HCT116 (cell line): ENCODE results near the gene THSD4. TPM values are rescaled to one million over a fixed set of nuclear protein-coding genes. Genes with fewer than 3 reads are reported as not detected.

ENCODE experiments used
- ATAC-seq: fragments of 200-7000 bp; cut with Tn5 transposase; 2 replicates; pipeline ENCODE4 v1.9.1; 2020; ENCODE audit warnings: mild to moderate bottlenecking, moderate library complexity
- BruUV-seq: library from RNA; stranded (reverse); fragments of 400-500 nt; replicated peaks from 2 replicates; lab custom pipeline; 2021; lab: Mats Ljungman, UMichigan
- CTCF ChIA-PET: fragments of 300-600 bp; sonication (Branson Sonifier 250); formaldehyde crosslinking; loops from one replicate; lab custom pipeline; 2021; ENCODE audit warnings: antibody characterized with exemption; lab: Charles Lee
- POLR2A ChIA-PET: fragments of 300-600, 350-600 bp; sonication (Branson Sonifier 250); formaldehyde crosslinking; loops from one replicate; lab custom pipeline; 2021; ENCODE audit warnings: antibody characterized with exemption; lab: Charles Lee
- RAD21 ChIA-PET, 2 experiments: fragments of 300-600 bp; sonication (Branson Sonifier 250); formaldehyde crosslinking; loops; one replicate each; lab custom pipeline; 2023; ENCODE audit warnings: low total read pairs in 2 of 2; ENCODE audit not compliant: uncharacterized antibody in 2 of 2, unreplicated experiment in 2 of 2, low non-redundant PET in 1 of 2; lab: Charles Lee
- DNase-seq: peaks from one replicate; pipeline ENCODE4 v3.0.0-alpha.2; 2010; ENCODE audit warnings: low read depth, low spot score
- H2AFZ ChIP-seq: fragments of 200-600 bp; shearing (Covaris generic), sonication (generic); 2 replicates; pipeline ENCODE4 v1.6.1; 2017; ENCODE audit warnings: low read depth, mixed run types, mixed read lengths, antibody characterized with exemption, low read length; ENCODE audit not compliant: poor library complexity, severe bottlenecking
- H3K27ac ChIP-seq: 2 replicates; pipeline ENCODE4 v1.5.1; 2012; ENCODE audit warnings: low read depth, low read length
- H3K27me3 ChIP-seq: fragments of 200-600 bp; sonication (generic); 2 replicates; pipeline ENCODE4 v1.6.1; 2016; ENCODE audit warnings: mixed run types, low read length, mixed read lengths; ENCODE audit not compliant: insufficient read depth
- H3K36me3 ChIP-seq, 2 experiments: fragments of 200-500 bp in 1 of 2; fragments of 200-600 bp in 1 of 2; sonication (Bioruptor generic) in 1 of 2; sonication (generic) in 1 of 2; 2 replicates each; pipeline versions ENCODE4 v1.5.1 to v1.6.1; 2014 to 2016; ENCODE audit warnings: low read length in 2 of 2, inconsistent platforms in 1 of 2, mixed read lengths in 1 of 2, mixed run types in 1 of 2; ENCODE audit not compliant: insufficient read depth in 2 of 2, control insufficient read depth in 1 of 2
- H3K4me1 ChIP-seq, 2 experiments: fragments of 200-600 bp in 1 of 2; sonication (generic) in 1 of 2; 2 replicates each; pipeline versions ENCODE4 v1.5.1 to v1.6.1; 2012 to 2017; ENCODE audit warnings: low read length in 2 of 2, inconsistent platforms in 1 of 2, mild to moderate bottlenecking in 1 of 2, mixed read lengths in 1 of 2, mixed run types in 1 of 2, moderate library complexity in 1 of 2; ENCODE audit not compliant: insufficient read depth in 2 of 2, control insufficient read depth in 1 of 2
- H3K4me2 ChIP-seq: fragments of 200-600 bp; sonication (generic); 2 replicates; pipeline ENCODE4 v1.6.1; 2017; ENCODE audit warnings: mixed run types, low read length, mixed read lengths
- H3K4me3 ChIP-seq, 2 experiments: fragments of 200-600 bp in 1 of 2; sonication (generic) in 1 of 2; replicated peaks in 1 of 2; 2 replicates each; pipeline ENCODE4 v1.5.1; 2011 to 2016; ENCODE audit warnings: low read length in 2 of 2, control low read depth in 1 of 2, low read depth in 1 of 2, mild to moderate bottlenecking in 1 of 2, mixed read lengths in 1 of 2, mixed run types in 1 of 2
- H3K79me2 ChIP-seq: fragments of 200-600 bp; sonication (generic); 2 replicates; pipeline ENCODE4 v1.6.1; 2017; ENCODE audit warnings: mild to moderate bottlenecking, mixed run types, low read length, moderate library complexity, mixed read lengths; ENCODE audit not compliant: insufficient read depth
- H3K9ac ChIP-seq: fragments of 200-600 bp; sonication (generic); 2 replicates; pipeline ENCODE4 v1.6.1; 2016; ENCODE audit warnings: low read length, mixed read lengths
- H3K9me2 ChIP-seq: fragments of 200-600 bp; sonication (generic), shearing (Covaris generic); 2 replicates; pipeline ENCODE4 v1.6.1; 2017; ENCODE audit warnings: mixed run types, mild to moderate bottlenecking, moderate library complexity; ENCODE audit not compliant: insufficient read depth
- H3K9me3 ChIP-seq, 2 experiments: fragments of 200-500 bp in 1 of 2; fragments of 200-600 bp in 1 of 2; sonication (Bioruptor generic) in 1 of 2; sonication (generic) in 1 of 2; 2 replicates each; pipeline ENCODE4 v1.6.1; 2014 to 2017; ENCODE audit warnings: low read length in 2 of 2, mixed read lengths in 2 of 2, inconsistent platforms in 1 of 2, low read depth in 1 of 2, mild to moderate bottlenecking in 1 of 2, mixed run types in 1 of 2, moderate library complexity in 1 of 2; ENCODE audit not compliant: control insufficient read depth in 1 of 2, insufficient read depth in 1 of 2
- H4K20me1 ChIP-seq: fragments of 200-600 bp; sonication (generic), shearing (Covaris generic); 2 replicates; pipeline ENCODE4 v1.6.1; 2017; ENCODE audit warnings: mixed run types, mild to moderate bottlenecking, moderate library complexity; ENCODE audit not compliant: insufficient read depth
- CBX3 ChIP-seq: IDR thresholded peaks from 2 replicates; pipeline ENCODE4 v1.6.1; 2012; ENCODE audit warnings: low read depth
- CEBPB ChIP-seq: IDR thresholded peaks from 2 replicates; pipeline ENCODE4 v1.6.1; 2012; ENCODE audit warnings: low read depth
- EGR1 ChIP-seq: IDR thresholded peaks from 2 replicates; pipeline ENCODE4 v1.6.1; 2012; ENCODE audit warnings: low read depth
- EZH2phosphoT487 ChIP-seq: fragments of 200-600 bp; IDR thresholded peaks from 2 replicates; pipeline ENCODE4 v1.6.1; 2018; ENCODE audit warnings: antibody characterized with exemption, borderline replicate concordance
- JUND ChIP-seq: IDR thresholded peaks from 2 replicates; pipeline ENCODE4 v1.6.1; 2012
- POLR2A ChIP-seq: IDR thresholded peaks from 2 replicates; pipeline ENCODE4 v1.7.0; 2011; ENCODE audit warnings: borderline replicate concordance; ENCODE audit not compliant: insufficient read depth, insufficient read length; ENCODE audit errors: extremely low read depth
- POLR2AphosphoS5 ChIP-seq: IDR thresholded peaks from 2 replicates; pipeline ENCODE4 v1.6.1; 2011; ENCODE audit warnings: mild to moderate bottlenecking, low read depth, low read length, moderate library complexity
- REST ChIP-seq: IDR thresholded peaks from 2 replicates; pipeline ENCODE4 v1.6.1; 2012; ENCODE audit warnings: low read depth
- SIN3A ChIP-seq: IDR thresholded peaks from 2 replicates; pipeline ENCODE4 v1.6.1; 2012; ENCODE audit warnings: low read depth
- SP1 ChIP-seq: IDR thresholded peaks from 2 replicates; pipeline ENCODE4 v1.6.1; 2012; ENCODE audit warnings: low read depth
- SRF ChIP-seq: IDR thresholded peaks from 2 replicates; pipeline ENCODE4 v1.6.1; 2012; ENCODE audit warnings: low read depth
- YY1 ChIP-seq: IDR thresholded peaks from 2 replicates; pipeline ENCODE4 v1.6.1; 2011; ENCODE audit warnings: low read length, low read depth, moderate library complexity, mild to moderate bottlenecking; ENCODE audit not compliant: insufficient replicate concordance; ENCODE audit errors: extremely low read depth
- ZFX ChIP-seq: fragments of 450-650 bp; IDR thresholded peaks from 2 replicates; pipeline ENCODE4 v1.6.1; 2017
- ZNF274 ChIP-seq: fragments of 200-500 bp; sonication (Bioruptor generic); IDR thresholded peaks from 2 replicates; pipeline ENCODE4 v1.6.1; 2014; ENCODE audit warnings: mild to moderate bottlenecking, low read depth, low read length, inconsistent platforms
- intact Hi-C: fragments of 100-400 bp; cut with micrococcal nuclease; formaldehyde crosslinking; loops from 2 replicates; pipeline ENCODE4 v1.10.0; 2022
- total RNA-seq: library from RNA; stranded (reverse); gene quantifications from one replicate; pipeline ENCODE4 v1.2.1, GENCODE V29; 2021; ENCODE audit not compliant: unreplicated experiment
- TF ChIP-seq, protein P1 (sequence below): IDR thresholded peaks from 2 replicates; pipeline ENCODE4 v1.6.1; 2012
- TF ChIP-seq, protein P2 (sequence below): IDR thresholded peaks from 2 replicates; pipeline ENCODE4 v1.6.1; 2012
- TF ChIP-seq, protein P3 (sequence below), 3 experiments: fragments of 200-600 bp in 1 of 3; sonication (generic) in 1 of 3; IDR thresholded peaks in 2 of 3; conservative IDR thresholded peaks in 1 of 3; 2 replicates each; pipeline ENCODE4 v1.5.1; 2012 to 2017; ENCODE audit warnings: low read depth in 2 of 3, low read length in 2 of 3, antibody characterized with exemption in 1 of 3, borderline replicate concordance in 1 of 3, control low read depth in 1 of 3, mild to moderate bottlenecking in 1 of 3, mixed read lengths in 1 of 3, mixed run types in 1 of 3, moderate library complexity in 1 of 3; ENCODE audit not compliant: insufficient read depth in 1 of 3

THSD4 gene
- total RNA-seq, 1 experiment from 2014 or later: 30.5 TPM

DNA sequence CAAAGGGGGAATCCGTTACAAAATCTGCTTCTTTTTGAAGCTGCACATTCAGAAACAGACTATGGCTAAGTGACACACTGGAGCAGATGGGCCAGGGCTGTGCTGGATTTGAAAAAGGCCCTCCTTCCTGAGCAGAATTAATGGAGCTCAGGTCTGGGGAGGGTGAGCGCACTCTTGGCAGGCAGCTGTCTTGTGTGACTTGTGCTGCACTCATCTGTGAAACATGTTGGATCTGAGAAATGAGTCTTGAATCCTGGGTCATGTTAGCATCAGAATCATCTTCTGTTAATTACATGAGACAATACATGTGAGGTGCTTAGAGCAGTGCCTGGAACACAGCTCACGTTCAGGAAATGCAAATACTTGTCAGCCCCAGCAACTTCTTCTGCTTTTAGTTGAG is 219.6 kb downstream of the THSD4 start:
- Histone ChIP-seq H3K9me3 (no peaks in the 10 kb centered on the region), H4K20me1 (no peaks in the 10 kb centered on the region), H3K79me2 (no peaks in the 10 kb centered on the region), H3K9me2 (no peaks in the 10 kb centered on the region), H3K36me3 (no peaks in the 10 kb centered on the region), H3K4me2 (no peak overlapping the region), H3K4me3 (no peak overlapping the region), H3K27me3 (no peaks in the 10 kb centered on the region), H2AFZ (no peak overlapping the region), H3K27ac (no peak overlapping the region), H3K9ac (no peak overlapping the region), H3K4me1 (peaks cover 11 to 30% of the 10 kb centered on the region in 2 experiments)
- ChIA-PET CTCF (no interaction called here), RAD21 (no interaction called here), POLR2A (no interaction called here)
- DNase-seq: no peak
- intact Hi-C loops: no loop called here
- BruUV-seq: no TSS peak
- ATAC-seq: no peak
- TF ChIP-seq POLR2A (no peak), ZNF274 (no peak), SIN3A (no peak), SP1 (no peak), ZFX (no peak), JUND (no peak), YY1 (no peak)
- TF ChIP-seq, protein P1, sequence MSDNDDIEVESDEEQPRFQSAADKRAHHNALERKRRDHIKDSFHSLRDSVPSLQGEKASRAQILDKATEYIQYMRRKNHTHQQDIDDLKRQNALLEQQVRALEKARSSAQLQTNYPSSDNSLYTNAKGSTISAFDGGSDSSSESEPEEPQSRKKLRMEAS: no peak

DNA sequence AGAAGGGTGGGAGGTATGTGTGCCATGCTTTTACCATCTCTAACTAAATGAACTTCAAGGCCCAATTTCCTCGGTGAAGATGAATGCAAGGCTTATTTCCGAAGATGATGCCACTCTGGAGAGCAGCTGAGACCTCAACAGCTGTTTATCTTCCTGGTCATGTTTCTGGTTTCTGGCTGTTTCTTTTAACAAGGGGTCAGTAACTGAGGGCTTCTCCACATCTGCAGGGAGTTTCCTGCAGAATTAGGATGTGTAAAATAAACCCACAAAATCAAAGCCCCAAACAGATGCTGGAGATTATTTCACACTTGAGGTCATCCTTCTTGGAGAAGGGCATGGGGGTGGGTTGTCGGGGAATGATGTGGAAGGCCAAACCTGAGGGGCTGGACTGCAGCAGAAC is 220.3 kb downstream of the THSD4 start:
- ChIA-PET POLR2A (no interaction called here), CTCF (no interaction called here), RAD21 (no interaction called here)
- Histone ChIP-seq H3K79me2 (no peaks in the 10 kb centered on the region), H3K4me2 (no peak overlapping the region), H3K36me3 (no peaks in the 10 kb centered on the region), H3K9me3 (no peaks in the 10 kb centered on the region), H2AFZ (no peak overlapping the region), H4K20me1 (no peaks in the 10 kb centered on the region), H3K4me1 (peaks cover 11 to 25% of the 10 kb centered on the region in 2 experiments), H3K9ac (no peak overlapping the region), H3K27ac (no peak overlapping the region), H3K4me3 (no peak overlapping the region), H3K9me2 (no peaks in the 10 kb centered on the region), H3K27me3 (no peaks in the 10 kb centered on the region)
- ATAC-seq (no peak), DNase-seq (no peak)
- no TSS peak for BruUV-seq
- intact Hi-C loops: no loop called here
- TF ChIP-seq, protein P2, sequence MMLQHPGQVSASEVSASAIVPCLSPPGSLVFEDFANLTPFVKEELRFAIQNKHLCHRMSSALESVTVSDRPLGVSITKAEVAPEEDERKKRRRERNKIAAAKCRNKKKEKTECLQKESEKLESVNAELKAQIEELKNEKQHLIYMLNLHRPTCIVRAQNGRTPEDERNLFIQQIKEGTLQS: no peak
- TF ChIP-seq CEBPB (no peak), SP1 (no peak), SRF (no peak), JUND (no peak), REST (no peak), EGR1 (no peak), POLR2AphosphoS5 (no peak), CBX3 (no peak), ZNF274 (no peak), EZH2phosphoT487 (no peak), SIN3A (no peak)
- TF ChIP-seq, protein P3, sequence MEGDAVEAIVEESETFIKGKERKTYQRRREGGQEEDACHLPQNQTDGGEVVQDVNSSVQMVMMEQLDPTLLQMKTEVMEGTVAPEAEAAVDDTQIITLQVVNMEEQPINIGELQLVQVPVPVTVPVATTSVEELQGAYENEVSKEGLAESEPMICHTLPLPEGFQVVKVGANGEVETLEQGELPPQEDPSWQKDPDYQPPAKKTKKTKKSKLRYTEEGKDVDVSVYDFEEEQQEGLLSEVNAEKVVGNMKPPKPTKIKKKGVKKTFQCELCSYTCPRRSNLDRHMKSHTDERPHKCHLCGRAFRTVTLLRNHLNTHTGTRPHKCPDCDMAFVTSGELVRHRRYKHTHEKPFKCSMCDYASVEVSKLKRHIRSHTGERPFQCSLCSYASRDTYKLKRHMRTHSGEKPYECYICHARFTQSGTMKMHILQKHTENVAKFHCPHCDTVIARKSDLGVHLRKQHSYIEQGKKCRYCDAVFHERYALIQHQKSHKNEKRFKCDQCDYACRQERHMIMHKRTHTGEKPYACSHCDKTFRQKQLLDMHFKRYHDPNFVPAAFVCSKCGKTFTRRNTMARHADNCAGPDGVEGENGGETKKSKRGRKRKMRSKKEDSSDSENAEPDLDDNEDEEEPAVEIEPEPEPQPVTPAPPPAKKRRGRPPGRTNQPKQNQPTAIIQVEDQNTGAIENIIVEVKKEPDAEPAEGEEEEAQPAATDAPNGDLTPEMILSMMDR (IDR thresholded peaks at IDR 0.05 in 2 of 3, conservative IDR thresholded peaks at IDR 0.05 in 1 of 3; ENCODE audit: borderline replicate concordance in 1 of 3, insufficient read depth in 1 of 3, low read depth in 2 of 3, low read length in 2 of 3): no peak
- TF ChIP-seq, protein P1: no peak
